K562 (cell line): Measurements from ENCODE around the gene COPS4. TPM values are rescaled to one million over a fixed set of nuclear protein-coding genes. Genes with fewer than 3 reads are reported as not detected.
"Not testable (repeated sequence)": the region's sequence is repeated elsewhere in the genome, so short reads cannot be mapped to it uniquely, and the experiment has no call there.

Source experiments
- ATAC-seq: fragments of 200-7000 bp; cut with Tn5 transposase; 3 replicates; pipeline ENCODE4 v1.9.1; 2020; ENCODE audit warnings: moderate library complexity
- BruUV-seq: library from RNA; stranded (reverse); fragments of 400-500 nt; replicated peaks from 2 replicates; lab custom pipeline; 2021; lab: Mats Ljungman, UMichigan
- CTCF ChIA-PET: fragments of 300-600 bp; formaldehyde crosslinking; extraction: SDS; loops from one replicate; lab custom pipeline; 2021; ENCODE audit warnings: low intra/inter-chr PET ratio; lab: Yijun Ruan, JAX
- POLR2A ChIA-PET: fragments of 300-600, 350-650 bp; sonication (Branson Sonifier 250); formaldehyde crosslinking; extraction: SDS; loops from one replicate; lab custom pipeline; 2021; ENCODE audit warnings: antibody characterized with exemption, inconsistent platforms; lab: Yijun Ruan, JAX
- DNase-seq, 4 experiments: peaks; one replicate each; pipeline versions ENCODE4 v3.0.0 to v3.0.0-alpha.2; 2011 to 2018; ENCODE audit warnings: low spot score in 3 of 4, mixed read lengths in 3 of 4; ENCODE audit errors: extremely low read depth in 1 of 4
- FAIRE-seq: peaks from 2 replicates; lab custom pipeline; 2011; peaks lifted over from hg19 to GRCh38; lab: Jason Lieb, UNC
- H2AFZ ChIP-seq: 2 replicates; pipeline ENCODE4 v1.6.0; 2011; ENCODE audit warnings: low read depth, low read length, control low read depth, inconsistent platforms
- H3K27ac ChIP-seq: fragments of 200-600 bp; 3 replicates; pipeline ENCODE4 v1.8.0; 2011; ENCODE audit warnings: low read depth, mild to moderate bottlenecking, control low read depth, inconsistent platforms, low read length, moderate library complexity, mixed read lengths; ENCODE audit errors: extremely low read depth
- H3K27me3 ChIP-seq, 2 experiments: fragments of 300-600 bp in 1 of 2; 2 replicates in 1 of 2; 3 replicates in 1 of 2; pipeline versions ENCODE4 v1.6.0 to v1.8.0; 2011; ENCODE audit warnings: inconsistent platforms in 2 of 2, low read length in 2 of 2, mild to moderate bottlenecking in 1 of 2, mixed read lengths in 1 of 2, moderate library complexity in 1 of 2; ENCODE audit not compliant: control insufficient read depth in 2 of 2, insufficient read depth in 2 of 2
- H3K36me3 ChIP-seq: fragments of 300-600 bp; 3 replicates; pipeline ENCODE4 v1.8.0; 2011; ENCODE audit warnings: mild to moderate bottlenecking, low read length, inconsistent platforms; ENCODE audit not compliant: control insufficient read depth, insufficient read depth
- H3K4me1 ChIP-seq, 2 experiments: fragments of 200-600 bp in 1 of 2; replicated peaks in 1 of 2; 2 replicates in 1 of 2; 3 replicates in 1 of 2; pipeline versions ENCODE4 v1.5.1 to v1.8.0; 2011; ENCODE audit warnings: inconsistent platforms in 2 of 2, low read length in 2 of 2, mild to moderate bottlenecking in 1 of 2, mixed read lengths in 1 of 2, moderate library complexity in 1 of 2; ENCODE audit not compliant: control insufficient read depth in 2 of 2, insufficient read depth in 2 of 2
- H3K4me2 ChIP-seq: 2 replicates; pipeline ENCODE4 v1.6.1; 2011; ENCODE audit warnings: low read length, control low read depth, inconsistent platforms, mixed read lengths; ENCODE audit not compliant: insufficient read depth
- H3K4me3 ChIP-seq: fragments of 200-600 bp; sonication (generic), shearing (Covaris generic); 2 replicates; pipeline ENCODE4 v1.5.1; 2016; ENCODE audit warnings: control low read depth, inconsistent platforms
- H3K79me2 ChIP-seq: fragments of 200-600 bp; 3 replicates; pipeline ENCODE4 v1.8.0; 2011; ENCODE audit warnings: low read length, inconsistent platforms; ENCODE audit not compliant: control insufficient read depth, insufficient read depth
- H3K9ac ChIP-seq, 2 experiments: 2 replicates each; pipeline versions ENCODE4 v1.6.0 to v1.6.1; 2011; ENCODE audit warnings: low read depth in 2 of 2, low read length in 2 of 2, control low read depth in 1 of 2, inconsistent platforms in 1 of 2, mild to moderate bottlenecking in 1 of 2, mixed read lengths in 1 of 2; ENCODE audit not compliant: insufficient read depth in 1 of 2
- H3K9me1 ChIP-seq: one replicate; pipeline ENCODE4 v1.6.0; 2011; ENCODE audit warnings: inconsistent platforms, mild to moderate bottlenecking, low read length, moderate library complexity; ENCODE audit not compliant: control insufficient read depth, insufficient read depth
- H3K9me3 ChIP-seq: replicated peaks from 2 replicates; pipeline ENCODE4 v1.5.1; 2011; ENCODE audit warnings: low read depth, low read length, inconsistent platforms; ENCODE audit not compliant: control insufficient read depth, insufficient read depth
- H4K20me1 ChIP-seq: replicated peaks from 2 replicates; pipeline ENCODE4 v1.6.1; 2011; ENCODE audit warnings: low read length, inconsistent platforms, mixed read lengths; ENCODE audit not compliant: control insufficient read depth, insufficient read depth
- CREBBP ChIP-seq: IDR thresholded peaks from one replicate; pipeline ENCODE4 v1.6.1; 2012; ENCODE audit warnings: low read depth, mild to moderate bottlenecking, control low read depth, inconsistent platforms, low read length
- ZNF79 ChIP-seq: fragments of 250-450 bp; sonication (Bioruptor Pico); IDR thresholded peaks from 2 replicates; pipeline ENCODE4 v1.4.0; 2020; ENCODE audit warnings: low read depth, mild to moderate bottlenecking, moderate library complexity
- WGBS: fragments of 100-300 bp; shearing (Covaris generic); methylation state at CpG from one replicate; pipeline ENCODE4 v1.1.6; 2016; ENCODE audit warnings: low coverage, mixed read lengths; ENCODE audit not compliant: insufficient coverage; ENCODE audit errors: missing lambda C conversion rate; 5-methylcytosine and 5-hydroxymethylcytosine counted together
- in situ Hi-C: fragments of 300-500 bp; cut with MboI; formaldehyde crosslinking; loops from 4 replicates; pipeline ENCODE4 v1.15.0; 2018; ENCODE audit warnings: inconsistent platforms, mixed read lengths
- intact Hi-C: fragments of 100-400 bp; cut with micrococcal nuclease; formaldehyde crosslinking; loops from 2 replicates; pipeline ENCODE4 v1.14.2; 2022
- polyA plus RNA-seq, 8 experiments: library from polyadenylated mRNA; depleted of rRNA in 4 of 8; stranded (reverse) in 5 of 8; unstranded in 3 of 8; fragments of >200 nt; fragmentation: Nextera tagmentation in 2 of 8; fragmentation: Illumina TruSeq in 1 of 8; extraction: Ambion mirVana in 2 of 8; extraction: Trizol in 1 of 8; gene quantifications; 2 replicates each; pipeline versions ENCODE4 v1.2.1 to v1.2.3, GENCODE V29; 2011 to 2014; ENCODE audit warnings: inconsistent platforms in 1 of 8, missing spikeins in 1 of 8
- total RNA-seq, 7 experiments: library from RNA; depleted of rRNA in 6 of 7; stranded (reverse); fragments of >200 nt in 6 of 7; fragmentation: Illumina TruSeq in 2 of 7; extraction: Trizol in 2 of 7; gene quantifications; 2 replicates each; pipeline versions ENCODE4 v1.2.1 to v1.2.3, GENCODE V29; 2011 to 2021; ENCODE audit warnings: low replicate concordance in 1 of 7
- TF ChIP-seq, protein P1 (sequence below): fragments of 450-650 bp; IDR thresholded peaks from 2 replicates; pipeline ENCODE4 v1.6.1; 2017; ENCODE audit warnings: antibody characterized with exemption, mild to moderate bottlenecking
- TF ChIP-seq, protein P2 (sequence below): sonication (generic); formaldehyde crosslinking; IDR thresholded peaks from 2 replicates; pipeline ENCODE4 v1.8.0; 2022; ENCODE audit warnings: missing genetic modification reagents, mild to moderate bottlenecking, moderate library complexity, borderline replicate concordance

The COPS4 gene
- total and polyA plus RNA-seq, 9 of the 15 experiments (the other 6 are each of a cell fraction or from before 2014, with no cell fraction given): 44.7 to 180 (median 70.9) TPM

DNA sequence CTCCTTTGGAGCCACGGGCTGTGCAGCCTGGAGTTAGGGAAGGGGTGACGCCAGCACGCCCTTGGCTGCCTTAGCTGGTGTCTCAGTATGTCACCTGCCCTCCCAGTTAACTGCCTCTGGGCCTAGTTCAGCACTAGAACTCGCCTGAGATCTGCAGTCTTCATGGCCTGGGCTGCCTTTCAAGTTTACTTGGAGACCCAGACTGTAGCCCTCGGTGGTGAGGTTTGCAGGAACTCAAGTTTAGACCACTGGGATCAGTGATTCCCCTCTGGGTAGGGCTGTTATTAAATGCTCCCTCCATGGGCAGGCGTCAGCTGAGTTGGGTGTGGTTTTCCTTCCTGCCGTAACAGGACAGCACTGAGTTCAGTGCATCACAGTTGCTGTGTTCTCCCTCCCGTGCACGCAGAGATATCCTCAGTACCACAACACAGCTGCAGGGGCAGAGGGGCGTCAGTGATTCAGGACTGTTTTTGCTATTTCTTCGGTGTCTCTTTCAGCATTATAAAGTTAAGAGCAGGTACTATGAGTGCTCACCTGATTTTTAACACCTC is 49.0 kb downstream of the COPS4 start (continued):
- TF ChIP-seq CREBBP (no peak), ZNF79 (no peak)
- TF ChIP-seq, protein P1, sequence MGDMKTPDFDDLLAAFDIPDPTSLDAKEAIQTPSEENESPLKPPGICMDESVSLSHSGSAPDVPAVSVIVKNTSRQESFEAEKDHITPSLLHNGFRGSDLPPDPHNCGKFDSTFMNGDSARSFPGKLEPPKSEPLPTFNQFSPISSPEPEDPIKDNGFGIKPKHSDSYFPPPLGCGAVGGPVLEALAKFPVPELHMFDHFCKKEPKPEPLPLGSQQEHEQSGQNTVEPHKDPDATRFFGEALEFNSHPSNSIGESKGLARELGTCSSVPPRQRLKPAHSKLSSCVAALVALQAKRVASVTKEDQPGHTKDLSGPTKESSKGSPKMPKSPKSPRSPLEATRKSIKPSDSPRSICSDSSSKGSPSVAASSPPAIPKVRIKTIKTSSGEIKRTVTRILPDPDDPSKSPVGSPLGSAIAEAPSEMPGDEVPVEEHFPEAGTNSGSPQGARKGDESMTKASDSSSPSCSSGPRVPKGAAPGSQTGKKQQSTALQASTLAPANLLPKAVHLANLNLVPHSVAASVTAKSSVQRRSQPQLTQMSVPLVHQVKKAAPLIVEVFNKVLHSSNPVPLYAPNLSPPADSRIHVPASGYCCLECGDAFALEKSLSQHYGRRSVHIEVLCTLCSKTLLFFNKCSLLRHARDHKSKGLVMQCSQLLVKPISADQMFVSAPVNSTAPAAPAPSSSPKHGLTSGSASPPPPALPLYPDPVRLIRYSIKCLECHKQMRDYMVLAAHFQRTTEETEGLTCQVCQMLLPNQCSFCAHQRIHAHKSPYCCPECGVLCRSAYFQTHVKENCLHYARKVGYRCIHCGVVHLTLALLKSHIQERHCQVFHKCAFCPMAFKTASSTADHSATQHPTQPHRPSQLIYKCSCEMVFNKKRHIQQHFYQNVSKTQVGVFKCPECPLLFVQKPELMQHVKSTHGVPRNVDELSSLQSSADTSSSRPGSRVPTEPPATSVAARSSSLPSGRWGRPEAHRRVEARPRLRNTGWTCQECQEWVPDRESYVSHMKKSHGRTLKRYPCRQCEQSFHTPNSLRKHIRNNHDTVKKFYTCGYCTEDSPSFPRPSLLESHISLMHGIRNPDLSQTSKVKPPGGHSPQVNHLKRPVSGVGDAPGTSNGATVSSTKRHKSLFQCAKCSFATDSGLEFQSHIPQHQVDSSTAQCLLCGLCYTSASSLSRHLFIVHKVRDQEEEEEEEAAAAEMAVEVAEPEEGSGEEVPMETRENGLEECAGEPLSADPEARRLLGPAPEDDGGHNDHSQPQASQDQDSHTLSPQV: no peak
- TF ChIP-seq, protein P2, sequence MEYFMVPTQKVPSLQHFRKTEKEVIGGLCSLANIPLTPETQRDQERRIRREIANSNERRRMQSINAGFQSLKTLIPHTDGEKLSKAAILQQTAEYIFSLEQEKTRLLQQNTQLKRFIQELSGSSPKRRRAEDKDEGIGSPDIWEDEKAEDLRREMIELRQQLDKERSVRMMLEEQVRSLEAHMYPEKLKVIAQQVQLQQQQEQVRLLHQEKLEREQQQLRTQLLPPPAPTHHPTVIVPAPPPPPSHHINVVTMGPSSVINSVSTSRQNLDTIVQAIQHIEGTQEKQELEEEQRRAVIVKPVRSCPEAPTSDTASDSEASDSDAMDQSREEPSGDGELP (CRISPR knock-in tag): peak; percentile 30; the same call in 1 of the 2 replicates
- TF ChIP-seq, all 486 proteins: peak for 4

DNA sequence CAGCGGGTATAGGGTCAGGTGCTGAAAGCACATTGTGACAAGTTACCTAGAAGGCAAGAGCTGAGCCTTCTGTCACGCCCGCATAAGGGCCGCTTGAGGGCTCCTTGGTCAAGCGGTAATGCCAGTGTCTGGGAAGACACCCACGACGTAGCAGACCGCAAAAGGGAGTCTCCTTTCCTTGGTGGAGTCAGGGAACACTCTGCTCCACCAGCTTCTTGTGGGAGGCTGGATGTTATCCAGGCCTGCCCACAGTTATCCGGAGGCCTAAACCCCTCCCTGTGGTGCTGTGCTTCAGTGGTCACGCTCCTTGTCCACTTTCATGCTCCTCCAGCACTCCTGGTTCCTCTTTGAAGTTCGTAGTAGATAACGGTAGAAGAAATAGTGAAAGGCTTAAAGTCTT is 50.0 kb downstream of the COPS4 start:
- H4K20me1 ChIP-seq, FAIRE-seq, H3K4me1 ChIP-seq, H3K79me2 ChIP-seq, H3K9me3 ChIP-seq, BruUV-seq, H2AFZ ChIP-seq, H3K4me3 ChIP-seq, H3K9me1 ChIP-seq, H3K36me3 ChIP-seq, intact Hi-C loops, CTCF ChIA-PET, H3K27ac ChIP-seq, POLR2A ChIA-PET, H3K4me2 ChIP-seq, H3K27me3 ChIP-seq, in situ Hi-C loops, DNase-seq, ATAC-seq, H3K9ac ChIP-seq: not testable (repeated sequence)
- 64% methylated on average over 12 of the region's 12 CpGs for WGBS
